Adipocyte (in vitro differentiated cells): ENCODE data around the gene PPM1J.

Experiments
- DNase-seq: peaks from one replicate; pipeline ENCODE4 v3.0.0-alpha.2; 2015; ENCODE audit warnings: low read depth
- H3K27me3 ChIP-seq: replicated peaks from 2 replicates; pipeline ENCODE4 v1.7.0; 2013; ENCODE audit warnings: mild to moderate bottlenecking, low read length, moderate library complexity; ENCODE audit not compliant: control insufficient read depth, insufficient read depth
- H3K36me3 ChIP-seq: 2 replicates; pipeline ENCODE4 v1.7.0; 2013; ENCODE audit warnings: low read length, mild to moderate bottlenecking, moderate library complexity; ENCODE audit not compliant: control insufficient read depth, insufficient read depth, severe bottlenecking
- H3K4me1 ChIP-seq: 2 replicates; pipeline ENCODE4 v1.7.0; 2013; ENCODE audit warnings: mild to moderate bottlenecking, low read length, moderate library complexity; ENCODE audit not compliant: control insufficient read depth, insufficient read depth
- H3K4me3 ChIP-seq: 2 replicates; pipeline ENCODE4 v1.7.0; 2013; ENCODE audit warnings: mild to moderate bottlenecking, low read length, moderate library complexity
- H3K9ac ChIP-seq: 2 replicates; pipeline ENCODE4 v1.7.0; 2013; ENCODE audit warnings: mild to moderate bottlenecking, low read length, moderate library complexity
- H3K9me3 ChIP-seq: 2 replicates; pipeline ENCODE4 v1.7.0; 2013; ENCODE audit warnings: mild to moderate bottlenecking, low read length, moderate library complexity; ENCODE audit not compliant: control insufficient read depth

Gene PPM1J

DNA sequence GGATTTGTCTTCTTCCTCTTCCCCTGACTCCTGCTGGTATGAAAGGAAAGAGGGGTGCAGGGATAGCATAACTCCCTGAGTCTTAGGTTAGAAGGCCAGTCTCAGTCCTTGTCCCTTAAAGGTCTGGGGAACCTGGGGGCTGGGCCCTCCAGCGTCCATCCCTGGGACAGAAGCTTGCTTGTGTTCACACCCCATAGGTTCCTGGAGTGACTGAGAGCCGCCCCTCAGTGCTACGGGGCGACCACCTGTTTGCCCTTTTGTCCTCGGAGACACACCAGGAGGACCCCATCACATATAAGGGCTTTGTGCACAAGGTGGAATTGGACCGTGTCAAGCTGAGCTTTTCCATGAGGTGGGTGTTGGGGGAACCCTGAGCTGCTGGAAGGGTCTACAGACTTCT is 21.3 kb downstream of the PPM1J start:
- H3K9me3 ChIP-seq = no peaks in the 10 kb centered on the region
- H3K9ac ChIP-seq = no peak overlapping the region
- no peak overlapping the region for H3K4me3 ChIP-seq
- no peaks in the 10 kb centered on the region for H3K27me3 ChIP-seq
- peaks cover 57% of the 10 kb centered on the region for H3K36me3 ChIP-seq
- peaks cover 3% of the 10 kb centered on the region for H3K4me1 ChIP-seq
- no peak for DNase-seq

DNA sequence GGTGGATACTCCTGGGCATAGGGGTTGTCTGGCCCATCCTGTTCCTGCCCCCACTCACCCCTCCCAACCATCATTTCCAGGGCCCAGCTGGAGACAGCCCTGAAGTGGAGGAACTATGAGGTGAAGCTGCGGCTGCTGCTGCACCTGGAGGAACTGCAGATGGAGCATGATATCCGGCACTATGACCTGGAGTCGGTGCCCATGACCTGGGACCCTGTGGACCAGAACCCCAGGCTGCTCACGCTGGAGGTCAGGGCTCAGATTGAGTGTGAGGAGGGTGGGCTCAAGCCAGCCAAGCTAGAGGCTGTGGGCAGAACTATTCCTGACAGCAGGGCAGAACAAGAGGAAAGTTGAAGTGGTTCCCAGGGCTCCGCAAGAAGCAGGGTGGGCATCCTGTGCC is 22.5 kb downstream of the PPM1J start:
- Histone ChIP-seq H3K4me3 (no peak overlapping the region), H3K27me3 (no peaks in the 10 kb centered on the region), H3K4me1 (peaks cover 3% of the 10 kb centered on the region), H3K9me3 (no peaks in the 10 kb centered on the region), H3K9ac (no peak overlapping the region), H3K36me3 (peaks cover 50% of the 10 kb centered on the region)
- no peak for DNase-seq

DNA sequence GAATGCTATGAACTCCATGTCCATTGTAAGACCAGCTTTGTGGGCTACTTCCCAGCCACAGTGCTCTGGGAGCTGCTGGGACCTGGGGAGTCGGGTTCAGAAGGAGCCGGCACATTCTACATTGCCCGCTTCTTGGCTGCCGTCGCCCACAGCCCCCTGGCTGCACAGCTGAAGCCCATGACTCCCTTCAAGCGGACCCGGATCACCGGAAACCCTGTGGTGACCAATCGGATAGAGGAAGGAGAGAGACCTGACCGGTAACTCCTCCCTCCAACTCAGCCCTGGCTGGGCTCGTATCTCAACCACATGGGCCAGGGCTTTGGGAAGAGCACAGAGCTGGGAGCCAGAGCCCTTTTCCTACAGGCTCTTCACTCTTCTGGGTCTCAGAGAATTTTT is 25.3 kb downstream of the PPM1J start:
- peaks cover 34% of the 10 kb centered on the region for H3K36me3 ChIP-seq
- H3K4me3 ChIP-seq = no peak overlapping the region
- no peaks in the 10 kb centered on the region for H3K9me3 ChIP-seq

GRCh38 chr1:112689196-112689841 is 25.8 kb downstream of the PPM1J start:
- H3K9me3 ChIP-seq = no peaks in the 10 kb centered on the region
- H3K27me3 ChIP-seq = no peaks in the 10 kb centered on the region
- no peak overlapping the region for H3K4me3 ChIP-seq
- peaks cover 29% of the 10 kb centered on the region for H3K36me3 ChIP-seq
- H3K9ac ChIP-seq = no peak overlapping the region
- H3K4me1 ChIP-seq = peaks cover 3% of the 10 kb centered on the region
- DNase-seq = no peak

More for the DNA sequence above, 25.3 kb downstream of the PPM1J start:
- peaks cover 3% of the 10 kb centered on the region for H3K4me1 ChIP-seq
- H3K9ac ChIP-seq = no peak overlapping the region
- no peak for DNase-seq
- no peaks in the 10 kb centered on the region for H3K27me3 ChIP-seq

DNA sequence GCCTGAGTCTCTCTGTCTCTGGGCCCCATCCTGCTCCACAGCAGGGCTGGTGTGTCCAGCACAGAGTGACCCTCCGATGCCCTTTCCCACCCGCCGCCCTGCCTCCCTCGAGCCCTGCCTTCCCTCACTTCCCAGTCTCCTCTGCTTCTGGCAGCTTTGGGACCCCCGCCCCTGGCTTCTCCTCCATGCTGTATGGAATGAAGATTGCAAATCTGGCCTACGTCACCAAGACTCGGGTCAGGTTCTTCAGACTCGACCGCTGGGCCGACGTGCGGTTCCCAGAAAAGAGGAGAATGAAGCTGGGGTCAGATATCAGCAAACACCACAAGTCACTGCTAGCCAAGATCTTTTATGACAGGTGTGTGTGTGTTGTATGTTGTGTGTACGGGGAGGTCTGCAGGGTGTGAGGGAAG is 26.3 kb downstream of the PPM1J start:
- Histone ChIP-seq H3K36me3 (peaks cover 24% of the 10 kb centered on the region), H3K27me3 (no peaks in the 10 kb centered on the region), H3K4me1 (peaks cover 3% of the 10 kb centered on the region), H3K4me3 (no peak overlapping the region), H3K9ac (no peak overlapping the region), H3K9me3 (no peaks in the 10 kb centered on the region)
- DNase-seq = no peak

DNA sequence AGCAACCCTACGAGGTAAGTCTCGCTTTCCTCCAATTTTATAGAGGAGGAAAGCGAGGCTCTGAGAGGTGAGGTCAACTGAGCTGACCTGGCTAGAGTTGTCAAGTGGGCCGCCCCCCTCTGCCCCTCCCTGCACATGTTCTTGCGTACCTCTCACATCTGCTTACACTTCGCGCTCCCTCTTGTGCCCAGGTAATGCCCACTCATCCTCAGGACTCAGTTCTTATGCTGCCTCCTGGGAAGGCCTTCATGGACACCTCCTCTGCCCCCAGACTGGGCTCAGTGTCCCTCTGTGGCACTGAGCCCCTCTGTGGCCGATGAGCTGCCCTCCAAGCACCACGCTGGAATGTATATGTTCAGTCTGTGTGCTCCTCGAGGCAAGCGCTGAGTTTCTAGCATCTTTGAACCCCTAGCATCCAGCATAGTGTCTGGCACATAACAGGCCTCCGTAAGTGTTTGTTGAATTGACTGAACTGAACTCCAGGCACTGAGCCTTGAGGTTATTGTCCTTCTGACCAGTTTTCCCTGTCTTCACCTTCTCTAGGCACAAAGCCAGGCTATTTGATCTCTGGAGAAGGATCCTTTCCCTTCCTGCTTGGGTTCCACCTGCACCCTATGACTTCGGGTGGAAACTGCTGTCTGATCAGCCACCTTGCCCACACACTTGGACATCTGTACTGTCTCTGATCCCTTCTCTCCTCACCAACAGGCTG is 27.2 kb downstream of the PPM1J start:
- Histone ChIP-seq H3K9ac (no peak overlapping the region), H3K4me1 (peaks cover 3% of the 10 kb centered on the region), H3K9me3 (no peaks in the 10 kb centered on the region)

GRCh38 chr1:112687361-112687760 is 27.8 kb downstream of the PPM1J start:
- H3K4me3 ChIP-seq = no peak overlapping the region
- H3K4me1 ChIP-seq = peaks cover 3% of the 10 kb centered on the region
- H3K9ac ChIP-seq = no peak overlapping the region
- DNase-seq = no peak
- no peaks in the 10 kb centered on the region for H3K9me3 ChIP-seq
- no peaks in the 10 kb centered on the region for H3K27me3 ChIP-seq
- peaks cover 14% of the 10 kb centered on the region for H3K36me3 ChIP-seq

More for the DNA sequence above, 27.2 kb downstream of the PPM1J start:
- H3K27me3 ChIP-seq = no peaks in the 10 kb centered on the region
- peaks cover 20% of the 10 kb centered on the region for H3K36me3 ChIP-seq
- no peak for DNase-seq
- H3K4me3 ChIP-seq = no peak overlapping the region

- no peaks in the 10 kb centered on the region for H3K9me3 ChIP-seq
- no peaks in the 10 kb centered on the region for H3K27me3 ChIP-seq
- H3K4me1 ChIP-seq = peaks cover 3% of the 10 kb centered on the region
- no peak for DNase-seq
- no peak overlapping the region for H3K4me3 ChIP-seq
- H3K36me3 ChIP-seq = peaks cover 9% of the 10 kb centered on the region
- no peak overlapping the region for H3K9ac ChIP-seq
Measured at GRCh38 chr1:112686835-112687234, 28.3 kb downstream of the PPM1J start.

DNA sequence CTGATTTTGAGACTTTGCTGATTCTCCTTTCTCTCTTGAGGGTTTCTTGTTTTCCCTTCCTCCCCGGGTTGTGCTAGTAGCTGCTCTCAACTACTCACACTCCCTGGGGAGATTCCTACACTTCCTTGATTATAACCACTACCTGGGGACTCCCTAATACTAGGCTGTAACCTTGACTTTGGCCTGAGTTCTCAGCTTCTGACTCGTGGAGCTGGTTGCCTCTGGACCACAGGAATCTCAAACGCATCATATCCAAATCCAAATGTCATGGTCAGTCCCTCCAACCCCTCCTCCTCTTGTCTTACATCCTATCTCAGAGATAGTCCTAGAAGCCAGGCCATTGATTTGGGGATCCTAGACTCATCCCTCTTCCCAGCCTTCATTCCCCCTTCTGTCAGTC is 28.7 kb downstream of the PPM1J start:
- Histone ChIP-seq H3K36me3 (peaks cover 4% of the 10 kb centered on the region), H3K9ac (no peak overlapping the region), H3K4me3 (no peak overlapping the region), H3K9me3 (no peaks in the 10 kb centered on the region), H3K4me1 (peaks cover 3% of the 10 kb centered on the region), H3K27me3 (no peaks in the 10 kb centered on the region)
- no peak for DNase-seq

DNA sequence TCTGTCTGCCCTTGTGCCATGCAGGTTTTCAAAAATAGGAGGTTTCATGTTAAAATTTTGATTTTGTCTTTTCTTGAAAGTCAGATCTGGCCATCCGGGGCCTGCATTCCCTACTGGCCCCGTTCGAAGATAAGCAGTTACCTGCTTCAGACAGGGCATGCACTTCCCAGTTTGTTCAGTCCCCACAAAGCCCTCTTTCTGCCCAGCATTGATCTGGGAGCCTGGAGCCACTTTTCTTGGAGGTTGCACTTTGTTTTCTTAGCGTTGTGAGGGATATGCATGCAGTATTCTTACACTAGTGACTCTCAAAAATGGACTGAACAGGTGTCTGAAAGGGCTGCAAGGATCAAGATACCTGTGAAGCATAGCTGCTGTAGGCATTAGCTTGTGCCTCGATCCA is 29.2 kb downstream of the PPM1J start:
- no peak for DNase-seq
- no peaks in the 10 kb centered on the region for H3K27me3 ChIP-seq
- H3K9ac ChIP-seq = no peak overlapping the region
- peaks cover 3% of the 10 kb centered on the region for H3K4me1 ChIP-seq
- peaks cover 3% of the 10 kb centered on the region for H3K36me3 ChIP-seq
- no peaks in the 10 kb centered on the region for H3K9me3 ChIP-seq
- H3K4me3 ChIP-seq = no peak overlapping the region

DNA sequence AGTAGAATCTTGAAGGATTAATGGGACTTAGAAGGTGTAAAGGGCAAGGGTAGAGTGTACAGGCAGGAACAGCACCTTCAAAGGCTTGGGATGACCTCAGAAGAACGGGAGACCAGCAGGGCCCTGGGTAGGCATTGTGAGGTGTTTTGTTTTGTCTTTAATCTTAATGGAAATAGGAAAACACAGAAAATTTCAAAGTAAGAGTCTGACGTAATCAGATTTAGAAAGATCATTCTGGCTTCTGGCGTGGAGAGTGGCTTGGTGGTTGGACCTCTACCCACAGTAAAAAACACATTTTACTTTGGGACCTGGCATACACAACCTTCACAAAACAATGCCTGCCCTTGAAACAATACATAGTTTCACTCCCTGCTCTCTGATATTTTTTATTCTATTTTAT is 36.5 kb downstream of the PPM1J start:
- Histone ChIP-seq H3K4me1 (peaks cover 13% of the 10 kb centered on the region), H3K9me3 (no peaks in the 10 kb centered on the region)
- DNase-seq = no peak

More for the DNA sequence above, 36.5 kb downstream of the PPM1J start:
- H3K36me3 ChIP-seq = no peaks in the 10 kb centered on the region
- H3K27me3 ChIP-seq = no peaks in the 10 kb centered on the region
- no peak overlapping the region for H3K9ac ChIP-seq
- no peak overlapping the region for H3K4me3 ChIP-seq
